HepG2 (cell line): ENCODE data around the gene ULBP2. TPM values are rescaled to one million over a fixed set of nuclear protein-coding genes. Genes with fewer than 3 reads are reported as not detected.

Experiments used
- ATAC-seq: fragments of 200-7000 bp; cut with Tn5 transposase; 3 replicates; pipeline ENCODE4 v1.9.1; 2020; ENCODE audit warnings: mild to moderate bottlenecking, moderate library complexity
- BruUV-seq: library from RNA; stranded (reverse); fragments of 400-500 nt; replicated peaks from 2 replicates; lab custom pipeline; 2021; lab: Mats Ljungman, UMichigan
- CTCF ChIA-PET: fragments of 300-600 bp; formaldehyde crosslinking; extraction: SDS; loops from one replicate; lab custom pipeline; 2021; ENCODE audit warnings: low total read pairs, inconsistent platforms, low intra/inter-chr PET ratio; lab: Yijun Ruan, JAX
- POLR2A ChIA-PET: fragments of 350-600 bp; sonication (Branson Sonifier 250); formaldehyde crosslinking; loops from one replicate; lab custom pipeline; 2020; ENCODE audit warnings: antibody characterized with exemption, inconsistent platforms; lab: Yijun Ruan, JAX
- DNase-seq: peaks from one replicate; pipeline ENCODE4 v3.0.0-alpha.2; 2015; ENCODE audit warnings: low spot score
- FAIRE-seq: peaks from 3 replicates; lab custom pipeline; 2011; peaks lifted over from hg19 to GRCh38; lab: Jason Lieb, UNC
- H2AFZ ChIP-seq: one replicate; pipeline ENCODE4 v1.6.1; 2011; ENCODE audit warnings: low read length, inconsistent platforms
- H3K27ac ChIP-seq: fragments of 300-600 bp; 3 replicates; pipeline ENCODE4 v1.8.0; 2011; ENCODE audit warnings: mixed run types, mild to moderate bottlenecking, mixed read lengths, low read length, inconsistent platforms; ENCODE audit not compliant: insufficient read depth; ENCODE audit errors: extremely low read length
- H3K27me3 ChIP-seq, 2 experiments: fragments of 200-600 bp in 1 of 2; 2 replicates in 1 of 2; 3 replicates in 1 of 2; pipeline versions ENCODE4 v1.6.0 to v1.8.0; 2011; ENCODE audit warnings: low read length in 2 of 2, mild to moderate bottlenecking in 2 of 2, moderate library complexity in 2 of 2, inconsistent platforms in 1 of 2; ENCODE audit not compliant: insufficient read depth in 2 of 2, control insufficient read depth in 1 of 2
- H3K36me3 ChIP-seq, 2 experiments: fragments of 200-600 bp in 1 of 2; replicated peaks in 1 of 2; 2 replicates in 1 of 2; 3 replicates in 1 of 2; pipeline versions ENCODE4 v1.5.1 to v1.8.0; 2011; ENCODE audit warnings: low read length in 2 of 2, inconsistent platforms in 1 of 2; ENCODE audit not compliant: insufficient read depth in 2 of 2, control insufficient read depth in 1 of 2
- H3K4me1 ChIP-seq: 2 replicates; pipeline ENCODE4 v1.5.1; 2012; ENCODE audit warnings: low read length, inconsistent platforms; ENCODE audit not compliant: insufficient read depth
- H3K4me2 ChIP-seq: 2 replicates; pipeline ENCODE4 v1.6.0; 2011; ENCODE audit warnings: low read depth, low read length, inconsistent platforms
- H3K4me3 ChIP-seq, 3 experiments: fragments of 200-600 bp in 1 of 3; sonication (generic), shearing (Covaris generic) in 1 of 3; replicated peaks in 1 of 3; 2 replicates each; pipeline ENCODE4 v1.5.1; 2011 to 2016; ENCODE audit warnings: low read length in 3 of 3, inconsistent platforms in 2 of 3, low read depth in 2 of 3, mild to moderate bottlenecking in 2 of 3, control low read depth in 1 of 3, mixed read lengths in 1 of 3; ENCODE audit not compliant: insufficient read depth in 1 of 3
- H3K79me2 ChIP-seq: one replicate; pipeline ENCODE4 v1.6.1; 2011; ENCODE audit warnings: low read length, inconsistent platforms; ENCODE audit not compliant: insufficient read depth
- H3K9ac ChIP-seq: 2 replicates; pipeline ENCODE4 v1.6.0; 2011; ENCODE audit warnings: mild to moderate bottlenecking, low read depth, low read length, inconsistent platforms; ENCODE audit not compliant: insufficient read depth
- H3K9me3 ChIP-seq: 2 replicates; pipeline ENCODE4 v1.5.1; 2012; ENCODE audit warnings: mild to moderate bottlenecking, low read length
- H4K20me1 ChIP-seq: 2 replicates; pipeline ENCODE4 v1.6.0; 2011; ENCODE audit warnings: inconsistent platforms, mild to moderate bottlenecking, low read length, moderate library complexity; ENCODE audit not compliant: insufficient read depth
- ARNTL ChIP-seq: sonication (generic); formaldehyde crosslinking; IDR thresholded peaks from 2 replicates; pipeline ENCODE4 v1.4.0; 2020; ENCODE audit warnings: mild to moderate bottlenecking, missing genetic modification reagents
- DMAP1 ChIP-seq: IDR thresholded peaks from 2 replicates; pipeline ENCODE4 v1.6.1; 2016
- ETV6 ChIP-seq: sonication (generic); formaldehyde crosslinking; conservative IDR thresholded peaks from 2 replicates; pipeline ENCODE4 v1.4.0; 2020; ENCODE audit warnings: missing genetic modification reagents
- JUNB ChIP-seq: sonication (generic); formaldehyde crosslinking; IDR thresholded peaks from 2 replicates; pipeline ENCODE4 v1.8.0; 2022; ENCODE audit warnings: missing genetic modification reagents, mild to moderate bottlenecking, borderline replicate concordance
- NCOA5 ChIP-seq: sonication (generic); formaldehyde crosslinking; IDR thresholded peaks from 2 replicates; pipeline ENCODE4 v1.4.0; 2020; ENCODE audit warnings: missing genetic modification reagents
- PHB2 ChIP-seq: fragments of 450-650 bp; IDR thresholded peaks from 2 replicates; pipeline ENCODE4 v1.6.1; 2018; ENCODE audit not compliant: partially characterized antibody
- RELA ChIP-seq: sonication (generic); formaldehyde crosslinking; IDR thresholded peaks from 2 replicates; pipeline ENCODE4 v1.4.0; 2020; ENCODE audit warnings: missing genetic modification reagents
- REPIN1 ChIP-seq: sonication (generic); formaldehyde crosslinking; IDR thresholded peaks from 2 replicates; pipeline ENCODE4 v1.8.0; 2022; ENCODE audit warnings: missing genetic modification reagents, low read depth, mild to moderate bottlenecking, borderline replicate concordance
- ZMYM2 ChIP-seq: sonication (generic); formaldehyde crosslinking; IDR thresholded peaks from 2 replicates; pipeline ENCODE4 v1.8.0; 2022; ENCODE audit warnings: mild to moderate bottlenecking, missing genetic modification reagents
- ZMYM4 ChIP-seq: sonication (generic); formaldehyde crosslinking; IDR thresholded peaks from 2 replicates; pipeline ENCODE4 v1.8.1; 2023; ENCODE audit warnings: mild to moderate bottlenecking, missing genetic modification reagents
- ZNF343 ChIP-seq: sonication (generic); formaldehyde crosslinking; IDR thresholded peaks from 2 replicates; pipeline ENCODE4 v1.4.0; 2020; ENCODE audit warnings: mild to moderate bottlenecking, missing genetic modification reagents
- ZNF703 ChIP-seq: sonication (generic); formaldehyde crosslinking; IDR thresholded peaks from 2 replicates; pipeline ENCODE4 v1.5.1; 2020; ENCODE audit warnings: missing genetic modification reagents, mild to moderate bottlenecking, moderate library complexity, borderline replicate concordance
- WGBS: methylation state at CpG from one replicate; pipeline ENCODE4 v1.1.6; 2017; ENCODE audit warnings: low lambda C conversion rate; 5-methylcytosine and 5-hydroxymethylcytosine counted together
- in situ Hi-C: cut with HindIII; loops from 2 replicates; pipeline ENCODE4 v1.10.0; 2017; ENCODE audit warnings: low pct_unique_long_range_greater_than_20kb; ENCODE audit not compliant: extremely low pct_ligation_motif_present
- intact Hi-C: fragments of 100-400 bp; cut with micrococcal nuclease; formaldehyde crosslinking; loops from one replicate; pipeline ENCODE4 v1.10.0; 2022; ENCODE audit not compliant: unreplicated experiment
- polyA plus RNA-seq, 8 experiments: library from polyadenylated mRNA; depleted of rRNA in 3 of 8; stranded (reverse) in 7 of 8; unstranded in 1 of 8; fragments of >200 nt; fragmentation: Illumina TruSeq in 4 of 8; extraction: Trizol in 4 of 8; gene quantifications; 2 replicates each; pipeline versions ENCODE4 v1.2.1 to v1.2.3, GENCODE V29; 2011 to 2016; ENCODE audit warnings: low read depth in 4 of 8, missing spikeins in 1 of 8, mixed read lengths in 1 of 8; ENCODE audit not compliant: insufficient read depth in 1 of 8
- total RNA-seq, 5 experiments: library from RNA; depleted of rRNA; stranded (reverse); fragments of >200 nt; fragmentation: Illumina TruSeq; extraction: Trizol; gene quantifications; 2 replicates each; pipeline ENCODE4 v1.2.3, GENCODE V29; 2016; ENCODE audit warnings: low read depth in 1 of 5
- TF ChIP-seq, protein P1 (sequence below): sonication (generic); formaldehyde crosslinking; IDR thresholded peaks from 2 replicates; pipeline ENCODE4 v1.4.0; 2020; ENCODE audit warnings: missing genetic modification reagents, mild to moderate bottlenecking, borderline replicate concordance
- TF ChIP-seq, protein P2 (sequence below): sonication (generic); formaldehyde crosslinking; IDR thresholded peaks from 2 replicates; pipeline ENCODE4 v1.4.0; 2020; ENCODE audit warnings: missing genetic modification reagents
- TF ChIP-seq, protein P3 (sequence below): sonication (generic); formaldehyde crosslinking; IDR thresholded peaks from 2 replicates; pipeline ENCODE4 v1.5.0; 2020; ENCODE audit warnings: missing genetic modification reagents
- TF ChIP-seq, protein P4 (sequence below): sonication (generic); formaldehyde crosslinking; IDR thresholded peaks from 2 replicates; pipeline ENCODE4 v1.5.0; 2020; ENCODE audit warnings: mild to moderate bottlenecking, missing genetic modification reagents, moderate library complexity

Gene ULBP2
- total and polyA plus RNA-seq, 2 of the 13 experiments (the other 11 are each of a cell fraction or from before 2014, with no cell fraction given) = not detected

DNA sequence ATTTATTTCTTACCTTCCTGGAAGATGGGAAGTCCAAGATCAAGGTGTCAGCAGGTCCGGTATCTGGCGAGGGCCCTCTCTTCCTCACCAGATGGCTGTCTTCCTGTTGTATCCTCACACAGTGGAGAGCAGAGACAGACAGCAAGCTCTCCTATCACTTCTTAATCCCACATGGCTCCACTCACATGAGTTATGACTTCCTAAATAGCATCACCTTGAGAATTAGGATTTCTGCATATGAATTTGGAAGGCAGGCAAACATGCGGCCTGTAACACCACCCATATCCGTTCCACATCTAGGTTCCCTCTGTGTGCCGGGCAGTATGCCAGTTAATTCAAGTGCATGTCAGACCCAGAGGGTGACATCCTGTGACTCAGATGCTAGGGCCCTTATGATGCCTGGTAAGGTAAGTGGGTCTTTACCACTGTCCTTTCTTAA, 46.0 kb upstream of the ULBP2 start:
- H3K27me3 ChIP-seq = peaks cover 7 to 56% of the 10 kb centered on the region in 2 experiments
- CTCF ChIA-PET = no interaction called here
- no peaks in the 10 kb centered on the region for H3K36me3 ChIP-seq
- H3K79me2 ChIP-seq = no peaks in the 10 kb centered on the region
- POLR2A ChIA-PET = interaction anchor here (2.2 kb wide), 1 partner anchor 10 kb away, joined by 6 read pairs; no protein-coding TSS in a partner anchor
- ATAC-seq = no peak
- intact Hi-C loops (no loop called here), in situ Hi-C loops (no loop called here)
- H3K4me1 ChIP-seq = peaks cover 36% of the 10 kb centered on the region
- no peak for DNase-seq
- no peak overlapping the region for H3K27ac ChIP-seq
- H3K4me2 ChIP-seq = no peak overlapping the region
- H3K9ac ChIP-seq = no peak overlapping the region
- no peak for FAIRE-seq
- no peaks in the 10 kb centered on the region for H4K20me1 ChIP-seq
- BruUV-seq = no TSS peak
- H3K4me3 ChIP-seq = no peak overlapping the region
- WGBS = 41% methylated on average over 5 of the region's 5 CpGs
- no peaks in the 10 kb centered on the region for H3K9me3 ChIP-seq
- no peak overlapping the region for H2AFZ ChIP-seq
- TF ChIP-seq ARNTL (CRISPR knock-in tag) (no peak), PHB2 (no peak), ZMYM2 (CRISPR knock-in tag) (no peak), DMAP1 (CRISPR knock-in tag) (no peak), ZMYM4 (CRISPR knock-in tag) (no peak), ETV6 (CRISPR knock-in tag) (no peak), RELA (CRISPR knock-in tag) (no peak), ZNF343 (CRISPR knock-in tag) (no peak), NCOA5 (CRISPR knock-in tag) (no peak), JUNB (no peak), REPIN1 (CRISPR knock-in tag) (no peak), ZNF703 (CRISPR knock-in tag) (no peak)
- TF ChIP-seq, protein P1, sequence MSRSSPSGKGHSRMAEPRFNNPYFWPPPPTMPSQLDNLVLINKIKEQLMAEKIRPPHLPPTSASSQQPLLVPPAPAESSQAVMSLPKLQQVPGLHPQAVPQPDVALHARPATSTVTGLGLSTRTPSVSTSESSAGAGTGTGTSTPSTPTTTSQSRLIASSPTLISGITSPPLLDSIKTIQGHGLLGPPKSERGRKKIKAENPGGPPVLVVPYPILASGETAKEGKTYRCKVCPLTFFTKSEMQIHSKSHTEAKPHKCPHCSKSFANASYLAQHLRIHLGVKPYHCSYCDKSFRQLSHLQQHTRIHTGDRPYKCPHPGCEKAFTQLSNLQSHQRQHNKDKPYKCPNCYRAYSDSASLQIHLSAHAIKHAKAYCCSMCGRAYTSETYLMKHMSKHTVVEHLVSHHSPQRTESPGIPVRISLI = no peak
- TF ChIP-seq, protein P2, sequence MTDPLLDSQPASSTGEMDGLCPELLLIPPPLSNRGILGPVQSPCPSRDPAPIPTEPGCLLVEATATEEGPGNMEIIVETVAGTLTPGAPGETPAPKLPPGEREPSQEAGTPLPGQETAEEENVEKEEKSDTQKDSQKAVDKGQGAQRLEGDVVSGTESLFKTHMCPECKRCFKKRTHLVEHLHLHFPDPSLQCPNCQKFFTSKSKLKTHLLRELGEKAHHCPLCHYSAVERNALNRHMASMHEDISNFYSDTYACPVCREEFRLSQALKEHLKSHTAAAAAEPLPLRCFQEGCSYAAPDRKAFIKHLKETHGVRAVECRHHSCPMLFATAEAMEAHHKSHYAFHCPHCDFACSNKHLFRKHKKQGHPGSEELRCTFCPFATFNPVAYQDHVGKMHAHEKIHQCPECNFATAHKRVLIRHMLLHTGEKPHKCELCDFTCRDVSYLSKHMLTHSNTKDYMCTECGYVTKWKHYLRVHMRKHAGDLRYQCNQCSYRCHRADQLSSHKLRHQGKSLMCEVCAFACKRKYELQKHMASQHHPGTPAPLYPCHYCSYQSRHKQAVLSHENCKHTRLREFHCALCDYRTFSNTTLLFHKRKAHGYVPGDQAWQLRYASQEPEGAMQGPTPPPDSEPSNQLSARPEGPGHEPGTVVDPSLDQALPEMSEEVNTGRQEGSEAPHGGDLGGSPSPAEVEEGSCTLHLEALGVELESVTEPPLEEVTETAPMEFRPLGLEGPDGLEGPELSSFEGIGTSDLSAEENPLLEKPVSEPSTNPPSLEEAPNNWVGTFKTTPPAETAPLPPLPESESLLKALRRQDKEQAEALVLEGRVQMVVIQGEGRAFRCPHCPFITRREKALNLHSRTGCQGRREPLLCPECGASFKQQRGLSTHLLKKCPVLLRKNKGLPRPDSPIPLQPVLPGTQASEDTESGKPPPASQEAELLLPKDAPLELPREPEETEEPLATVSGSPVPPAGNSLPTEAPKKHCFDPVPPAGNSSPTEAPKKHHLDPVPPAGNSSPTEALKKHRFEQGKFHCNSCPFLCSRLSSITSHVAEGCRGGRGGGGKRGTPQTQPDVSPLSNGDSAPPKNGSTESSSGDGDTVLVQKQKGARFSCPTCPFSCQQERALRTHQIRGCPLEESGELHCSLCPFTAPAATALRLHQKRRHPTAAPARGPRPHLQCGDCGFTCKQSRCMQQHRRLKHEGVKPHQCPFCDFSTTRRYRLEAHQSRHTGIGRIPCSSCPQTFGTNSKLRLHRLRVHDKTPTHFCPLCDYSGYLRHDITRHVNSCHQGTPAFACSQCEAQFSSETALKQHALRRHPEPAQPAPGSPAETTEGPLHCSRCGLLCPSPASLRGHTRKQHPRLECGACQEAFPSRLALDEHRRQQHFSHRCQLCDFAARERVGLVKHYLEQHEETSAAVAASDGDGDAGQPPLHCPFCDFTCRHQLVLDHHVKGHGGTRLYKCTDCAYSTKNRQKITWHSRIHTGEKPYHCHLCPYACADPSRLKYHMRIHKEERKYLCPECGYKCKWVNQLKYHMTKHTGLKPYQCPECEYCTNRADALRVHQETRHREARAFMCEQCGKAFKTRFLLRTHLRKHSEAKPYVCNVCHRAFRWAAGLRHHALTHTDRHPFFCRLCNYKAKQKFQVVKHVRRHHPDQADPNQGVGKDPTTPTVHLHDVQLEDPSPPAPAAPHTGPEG (CRISPR knock-in tag) = no peak
- TF ChIP-seq, protein P3, sequence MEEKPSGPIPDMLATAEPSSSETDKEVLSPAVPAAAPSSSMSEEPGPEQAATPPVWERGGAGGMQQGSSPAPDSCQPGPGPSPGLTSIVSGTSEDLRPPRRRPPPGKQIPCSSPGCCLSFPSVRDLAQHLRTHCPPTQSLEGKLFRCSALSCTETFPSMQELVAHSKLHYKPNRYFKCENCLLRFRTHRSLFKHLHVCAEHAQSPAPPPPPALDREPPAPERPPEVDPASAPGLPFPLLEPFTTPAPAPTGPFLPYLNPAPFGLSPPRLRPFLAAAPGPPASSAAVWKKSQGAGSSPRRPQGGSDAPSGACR (CRISPR knock-in tag) = no peak
- TF ChIP-seq, protein P4, sequence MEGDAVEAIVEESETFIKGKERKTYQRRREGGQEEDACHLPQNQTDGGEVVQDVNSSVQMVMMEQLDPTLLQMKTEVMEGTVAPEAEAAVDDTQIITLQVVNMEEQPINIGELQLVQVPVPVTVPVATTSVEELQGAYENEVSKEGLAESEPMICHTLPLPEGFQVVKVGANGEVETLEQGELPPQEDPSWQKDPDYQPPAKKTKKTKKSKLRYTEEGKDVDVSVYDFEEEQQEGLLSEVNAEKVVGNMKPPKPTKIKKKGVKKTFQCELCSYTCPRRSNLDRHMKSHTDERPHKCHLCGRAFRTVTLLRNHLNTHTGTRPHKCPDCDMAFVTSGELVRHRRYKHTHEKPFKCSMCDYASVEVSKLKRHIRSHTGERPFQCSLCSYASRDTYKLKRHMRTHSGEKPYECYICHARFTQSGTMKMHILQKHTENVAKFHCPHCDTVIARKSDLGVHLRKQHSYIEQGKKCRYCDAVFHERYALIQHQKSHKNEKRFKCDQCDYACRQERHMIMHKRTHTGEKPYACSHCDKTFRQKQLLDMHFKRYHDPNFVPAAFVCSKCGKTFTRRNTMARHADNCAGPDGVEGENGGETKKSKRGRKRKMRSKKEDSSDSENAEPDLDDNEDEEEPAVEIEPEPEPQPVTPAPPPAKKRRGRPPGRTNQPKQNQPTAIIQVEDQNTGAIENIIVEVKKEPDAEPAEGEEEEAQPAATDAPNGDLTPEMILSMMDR (CRISPR knock-in tag) = no peak
